Cardiac fibroblast (primary cell): ENCODE measurements around the gene TMEM237.
A peak's percentile ranks its signal among the peaks of the same experiment; 100 is the strongest.

ENCODE experiments used
- DNase-seq, 2 donors: peaks; one replicate each; pipeline versions ENCODE4 v3.0.0 to v3.0.0-alpha.2; 2010; ENCODE audit warnings: low read depth in 2 of 2
- H3K4me3 ChIP-seq, 2 donors: replicated peaks in 1 of 2; 1 replicate in 1 of 2; 2 replicates in 1 of 2; pipeline ENCODE4 v1.5.1; 2011; ENCODE audit warnings: low read depth in 2 of 2, low read length in 2 of 2, mild to moderate bottlenecking in 2 of 2, moderate library complexity in 1 of 2
- CTCF ChIP-seq: IDR thresholded peaks from one replicate; pipeline ENCODE4 v1.5.1; 2011; ENCODE audit warnings: low read depth, mild to moderate bottlenecking, low read length, inconsistent platforms

TMEM237 gene, protein sequence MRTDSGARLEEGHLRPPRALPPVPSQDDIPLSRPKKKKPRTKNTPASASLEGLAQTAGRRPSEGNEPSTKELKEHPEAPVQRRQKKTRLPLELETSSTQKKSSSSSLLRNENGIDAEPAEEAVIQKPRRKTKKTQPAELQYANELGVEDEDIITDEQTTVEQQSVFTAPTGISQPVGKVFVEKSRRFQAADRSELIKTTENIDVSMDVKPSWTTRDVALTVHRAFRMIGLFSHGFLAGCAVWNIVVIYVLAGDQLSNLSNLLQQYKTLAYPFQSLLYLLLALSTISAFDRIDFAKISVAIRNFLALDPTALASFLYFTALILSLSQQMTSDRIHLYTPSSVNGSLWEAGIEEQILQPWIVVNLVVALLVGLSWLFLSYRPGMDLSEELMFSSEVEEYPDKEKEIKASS

DNA sequence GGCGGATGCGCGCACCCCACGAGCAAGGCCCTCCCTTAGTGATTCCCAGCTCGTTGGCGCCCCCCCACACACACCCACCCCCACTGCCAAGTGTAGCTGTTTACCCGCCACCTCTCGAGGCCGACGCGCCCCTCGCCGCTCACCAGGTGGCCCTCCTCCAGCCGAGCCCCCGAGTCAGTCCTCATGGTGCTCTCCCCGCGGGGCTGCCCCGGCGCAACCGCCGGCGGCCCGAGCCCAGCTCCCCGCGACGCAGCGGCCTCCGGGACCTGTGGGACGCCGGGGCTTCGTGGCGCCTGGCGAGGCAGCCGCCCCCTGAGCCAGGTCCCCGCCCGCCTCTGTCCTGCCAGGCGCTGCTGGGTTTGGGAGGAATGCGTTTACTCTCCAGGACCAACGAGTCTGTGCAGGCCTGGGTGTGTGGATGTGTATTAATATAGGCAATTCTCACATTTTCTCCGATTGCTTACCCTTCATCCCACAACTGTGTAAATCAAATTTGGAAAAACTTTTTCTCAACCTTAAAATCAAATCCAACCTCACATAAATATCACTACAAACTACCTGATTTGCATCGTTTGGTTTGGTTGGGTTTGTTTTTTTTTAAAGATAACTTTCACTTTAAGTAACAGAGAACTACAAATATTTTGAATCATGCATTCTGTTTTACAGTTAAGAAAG is at the start of gene TMEM237:
TSS of gene TMEM237 (minus strand) at position 288 of the 675 bp plus-strand sequence. CDS start at position 185, 103 bp downstream.
- TF ChIP-seq CTCF, result no peak
- H3K4me3 ChIP-seq, result peak within 1 kb of the TSS; percentile 91 to 98
- DNase-seq, result peak; percentile 31 to 42

- H3K4me3 ChIP-seq, result no peak overlapping the region
- TF ChIP-seq CTCF, result no peak
- DNase-seq, result no peak
Observed at GRCh38 chr2:201685156-201685555, 41.9 kb upstream of the TMEM237 start.

DNA sequence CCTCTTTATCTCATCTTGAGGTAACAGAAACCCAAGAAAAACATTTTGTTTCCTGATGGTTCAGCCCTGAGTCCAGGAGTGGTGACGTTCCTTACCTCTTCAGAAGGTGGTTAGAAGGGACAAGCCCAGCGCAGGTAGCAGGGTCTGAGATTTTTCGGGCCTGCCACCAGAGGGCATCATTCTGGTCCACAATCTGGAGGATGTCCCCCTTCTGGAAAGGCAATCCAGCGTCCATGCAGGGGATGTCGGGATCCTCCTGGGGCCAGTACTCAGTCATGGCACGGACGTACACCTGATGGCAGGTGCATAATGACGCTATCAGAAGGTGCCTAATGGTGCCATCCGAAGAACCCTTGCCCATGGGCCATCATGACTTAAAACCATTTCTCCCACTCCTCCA is 37.4 kb upstream of the TMEM237 start:
- TF ChIP-seq CTCF, result peak; percentile 65
- DNase-seq, result peak in 1 of 2 donors; percentile 45

GRCh38 chr2:201678401-201678800 is 35.1 kb upstream of the TMEM237 start:
- DNase-seq, result no peak
- TF ChIP-seq CTCF, result no peak
- H3K4me3 ChIP-seq, result no peak overlapping the region

More for the DNA sequence above, 37.4 kb upstream of the TMEM237 start:
- H3K4me3 ChIP-seq, result no peak overlapping the region

DNA sequence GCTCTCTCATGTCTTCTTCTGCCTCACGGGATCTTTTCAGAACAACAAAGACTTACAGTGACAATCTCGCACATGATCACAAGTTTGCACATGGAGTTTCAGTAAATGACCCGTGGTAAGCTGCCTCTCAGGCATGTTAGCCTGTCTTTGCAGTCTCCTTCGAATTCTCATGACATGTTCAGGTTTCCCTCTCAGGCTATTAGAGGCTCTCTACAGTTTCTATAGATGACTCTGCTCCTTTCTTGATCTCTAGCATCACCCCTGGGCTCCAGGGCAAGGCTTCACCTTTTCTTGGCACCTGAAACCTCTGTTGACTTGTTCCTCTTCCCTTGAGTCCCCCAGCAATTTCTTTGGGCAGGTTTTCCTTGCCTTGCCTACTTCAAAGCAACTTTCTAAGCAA is 32.2 kb upstream of the TMEM237 start:
- no peak overlapping the region for H3K4me3 ChIP-seq
- TF ChIP-seq CTCF, result no peak
- no peak for DNase-seq

DNA sequence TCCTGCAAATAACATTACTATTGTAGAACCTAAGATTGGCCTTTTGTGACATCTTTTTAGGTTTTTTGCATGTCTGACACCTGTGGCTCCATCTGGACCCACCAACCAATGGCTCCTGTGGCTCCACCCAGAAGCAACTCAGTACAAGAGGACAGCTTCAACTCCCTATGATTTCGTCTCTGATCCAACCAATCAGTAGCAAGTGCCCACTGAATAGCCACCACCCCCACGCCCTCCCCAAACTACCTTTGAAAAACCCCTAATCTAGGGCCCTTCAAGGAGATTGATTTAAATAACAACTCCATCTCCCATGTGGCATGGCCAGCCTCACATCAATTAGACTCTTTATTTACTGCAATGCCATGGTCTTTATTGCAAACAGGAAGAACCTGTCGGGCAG is 31.5 kb upstream of the TMEM237 start:
- no peak for DNase-seq
- TF ChIP-seq CTCF, result no peak
- no peak overlapping the region for H3K4me3 ChIP-seq
